CD1c-positive myeloid dendritic cell (primary cell): ENCODE data around the gene BHLHA9.

ENCODE experiments used
- DNase-seq: peaks from one replicate; pipeline ENCODE4 v3.0.0-alpha.2; 2016; ENCODE audit errors: extremely low spot score

BHLHA9 gene

DNA sequence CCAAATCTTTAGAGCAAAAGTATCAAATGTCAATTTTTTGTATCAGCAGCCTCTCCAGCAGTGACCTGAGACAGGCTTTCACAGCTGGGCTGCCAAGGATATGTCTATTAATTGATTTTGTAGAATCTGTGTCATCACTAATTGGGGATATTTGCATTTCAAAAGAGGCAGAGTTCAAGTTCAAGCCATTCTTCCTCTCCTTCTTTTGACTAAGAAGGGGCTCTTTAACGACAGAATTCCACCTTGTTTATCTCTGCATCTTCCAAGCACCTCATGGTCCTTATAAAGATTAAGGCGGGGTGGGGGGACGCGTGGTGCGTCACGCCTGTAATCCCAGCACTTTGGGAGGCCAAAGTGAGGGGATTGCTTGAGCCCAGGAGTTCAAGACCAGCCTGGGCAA lies 15.2 kb upstream of the BHLHA9 start:
- no peak for DNase-seq

DNA sequence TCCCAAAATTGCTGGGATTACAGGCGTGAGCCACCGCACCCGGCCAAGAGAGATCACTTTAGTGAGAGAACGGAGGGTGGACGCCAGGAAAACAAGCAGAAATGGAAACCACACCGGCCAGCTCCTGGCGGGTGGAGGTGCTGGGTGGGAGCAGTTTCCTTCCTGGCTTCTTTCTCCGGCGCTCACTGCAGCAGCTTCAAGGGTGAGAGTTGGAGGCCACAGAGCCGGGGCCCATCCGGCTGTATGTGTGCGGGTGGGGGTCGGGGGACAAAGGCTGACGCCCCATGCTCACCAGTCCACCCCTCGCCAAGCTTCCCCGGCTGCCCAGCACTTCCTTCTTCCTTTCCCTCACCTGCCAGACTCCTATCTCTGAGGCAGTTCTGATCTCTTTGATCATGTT lies 13.5 kb upstream of the BHLHA9 start:
- DNase-seq, result no peak

DNA sequence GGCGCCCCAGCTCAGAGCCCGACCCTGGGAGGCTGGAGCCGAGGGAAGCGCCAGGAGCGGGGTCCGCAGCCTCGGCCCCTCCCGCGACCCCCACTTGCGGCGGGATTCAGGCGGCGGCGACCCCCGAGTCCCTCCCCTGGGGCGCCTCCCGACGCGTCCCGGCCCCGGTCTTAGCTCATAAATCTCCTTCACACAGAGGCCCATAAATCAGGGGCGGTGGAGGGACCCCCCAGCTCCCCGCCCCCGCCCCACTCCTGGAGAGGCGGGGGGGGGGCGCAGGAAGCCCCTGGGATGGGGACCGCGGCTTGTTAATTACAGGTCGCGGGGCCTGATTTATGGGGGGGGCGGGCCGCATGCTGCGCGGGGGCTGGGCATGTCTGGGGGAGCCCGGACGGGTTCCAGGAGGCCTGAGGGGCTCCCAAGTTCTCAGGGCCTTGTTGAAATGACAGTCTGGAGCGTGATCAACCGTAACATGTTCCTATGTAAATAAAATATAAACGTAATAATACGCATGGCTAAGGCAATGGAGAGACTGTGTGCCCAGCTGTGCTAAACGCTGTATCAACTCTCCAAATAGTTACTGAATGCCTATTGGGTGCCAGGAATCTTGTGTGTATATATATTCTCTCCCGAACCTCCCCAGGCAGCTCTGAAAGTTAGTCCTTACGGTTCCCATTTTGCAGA lies 10.0 kb upstream of the BHLHA9 start:
- peak; percentile 21 for DNase-seq

DNA sequence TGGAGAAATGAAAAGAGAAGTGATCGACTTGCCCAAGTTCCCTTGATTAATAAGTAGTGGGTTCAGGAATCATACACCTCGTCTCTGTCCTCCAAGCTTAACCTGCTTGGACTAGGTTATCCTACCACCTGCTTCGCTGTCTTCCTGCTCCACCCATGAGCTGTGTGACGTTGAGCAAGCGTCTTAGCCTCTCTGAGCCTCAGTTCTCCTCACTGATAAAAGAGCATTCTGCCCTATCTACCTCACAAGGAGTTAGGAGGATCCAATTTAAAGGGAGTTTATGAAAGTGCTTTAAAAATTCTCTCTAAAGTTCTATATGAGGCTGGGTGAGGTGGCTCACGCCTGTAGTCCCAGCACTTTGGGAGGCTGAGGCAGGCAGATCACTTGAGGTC lies 9.5 kb upstream of the BHLHA9 start:
- DNase-seq, result no peak

DNA sequence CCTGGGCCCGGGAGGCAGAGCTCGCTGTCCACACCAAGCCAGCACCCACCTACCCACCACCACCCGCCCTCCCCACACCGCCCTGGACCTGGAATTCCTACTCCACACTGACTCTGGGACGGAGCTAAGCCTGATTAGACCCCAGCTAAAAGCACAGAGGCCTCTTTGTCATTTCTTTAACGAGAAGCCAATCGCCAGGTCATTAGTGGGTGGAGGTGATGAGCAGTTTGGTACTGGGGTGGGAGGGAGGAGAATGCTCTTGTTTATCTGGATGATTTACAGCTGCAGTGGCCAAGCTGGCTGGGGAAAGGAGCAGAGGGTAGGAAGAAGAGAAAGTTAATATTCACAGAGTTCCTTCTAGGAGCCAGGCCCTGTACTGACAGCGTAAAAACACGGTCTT lies 6.0 kb upstream of the BHLHA9 start:
- no peak for DNase-seq

DNA sequence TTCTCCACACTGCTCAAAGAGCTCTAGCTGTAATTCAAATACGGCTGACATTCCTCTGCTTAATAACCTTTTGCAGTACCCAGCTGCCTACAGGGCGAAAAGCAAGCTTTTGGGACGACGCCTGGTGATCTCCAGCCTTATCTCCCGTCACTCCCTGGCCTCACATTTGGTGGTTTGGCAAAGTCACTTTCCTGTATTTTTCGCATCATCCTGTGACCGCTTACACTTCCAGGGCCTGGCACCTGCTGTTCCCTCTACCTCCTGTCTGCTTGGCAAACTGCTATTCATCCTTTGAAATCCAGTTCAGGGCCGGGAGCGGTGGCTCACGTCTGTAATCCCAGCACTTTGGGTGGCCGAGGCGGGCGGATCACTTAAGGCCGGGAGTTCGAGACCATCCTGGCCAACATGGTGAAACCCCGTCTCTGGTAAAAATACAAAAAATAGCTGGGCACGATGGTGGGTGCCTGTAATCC lies 2.7 kb upstream of the BHLHA9 start:
- DNase-seq, result no peak

DNA sequence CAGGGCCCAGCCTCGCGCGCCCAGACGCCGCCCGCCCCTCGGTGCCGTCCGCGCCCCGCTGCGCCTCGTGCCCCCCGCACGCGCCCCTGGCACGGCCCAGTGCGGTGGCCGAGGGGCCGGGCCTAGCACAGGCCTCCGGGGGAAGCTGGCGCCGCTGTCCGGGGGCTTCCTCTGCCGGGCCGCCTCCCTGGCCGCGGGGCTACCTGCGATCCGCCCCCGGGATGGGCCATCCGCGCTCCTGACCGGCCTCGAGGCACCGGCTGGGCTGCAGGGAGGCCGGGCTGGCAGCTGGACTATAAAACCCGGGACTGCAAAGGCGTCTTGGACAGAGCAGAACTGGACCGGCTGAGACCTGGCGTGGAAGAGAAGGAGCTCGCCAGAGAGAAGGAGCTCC lies 783 bp downstream of the BHLHA9 start:
- no peak for DNase-seq

DNA sequence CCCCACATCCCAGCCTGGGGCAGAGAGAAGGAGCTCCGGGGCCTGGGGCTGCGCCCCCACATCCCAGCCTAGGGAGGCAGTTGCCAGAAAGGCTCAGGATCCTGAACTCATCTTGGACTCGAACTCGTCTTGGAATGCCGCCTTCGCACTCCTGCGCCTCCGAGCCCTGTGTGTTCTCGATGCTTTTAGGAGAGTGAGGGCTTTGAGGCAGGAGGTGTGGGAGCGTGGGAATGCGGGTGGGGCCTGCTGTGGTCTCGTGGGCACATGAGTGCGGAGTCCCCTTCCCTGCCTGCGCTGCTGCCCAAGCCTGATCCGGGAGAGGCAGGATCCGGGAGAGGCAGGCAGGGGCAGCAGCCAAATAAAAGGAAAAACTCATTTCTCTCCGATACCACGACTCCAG lies 1.2 kb downstream of the BHLHA9 start:
- DNase-seq, result no peak

DNA sequence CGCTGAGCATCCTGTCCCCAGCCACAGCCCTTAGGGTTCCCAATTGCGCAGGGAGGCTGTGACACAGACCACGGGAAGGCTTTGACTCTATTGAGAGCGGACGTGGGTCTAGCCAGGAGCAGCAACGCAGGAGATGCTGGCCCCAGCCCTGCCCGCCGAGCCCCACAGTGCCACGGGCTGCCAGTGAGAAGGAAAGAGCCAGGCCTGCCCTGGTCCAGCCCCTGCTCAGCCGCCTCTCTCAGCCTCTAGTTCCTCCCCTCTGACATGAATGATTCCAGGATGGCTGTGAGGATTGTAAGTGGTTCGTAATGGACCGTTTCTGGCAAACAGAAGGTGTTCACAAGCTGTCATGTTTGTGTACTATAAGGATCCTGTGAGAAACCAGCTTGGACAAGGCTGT lies 2.5 kb downstream of the BHLHA9 start:
- DNase-seq, result no peak

DNA sequence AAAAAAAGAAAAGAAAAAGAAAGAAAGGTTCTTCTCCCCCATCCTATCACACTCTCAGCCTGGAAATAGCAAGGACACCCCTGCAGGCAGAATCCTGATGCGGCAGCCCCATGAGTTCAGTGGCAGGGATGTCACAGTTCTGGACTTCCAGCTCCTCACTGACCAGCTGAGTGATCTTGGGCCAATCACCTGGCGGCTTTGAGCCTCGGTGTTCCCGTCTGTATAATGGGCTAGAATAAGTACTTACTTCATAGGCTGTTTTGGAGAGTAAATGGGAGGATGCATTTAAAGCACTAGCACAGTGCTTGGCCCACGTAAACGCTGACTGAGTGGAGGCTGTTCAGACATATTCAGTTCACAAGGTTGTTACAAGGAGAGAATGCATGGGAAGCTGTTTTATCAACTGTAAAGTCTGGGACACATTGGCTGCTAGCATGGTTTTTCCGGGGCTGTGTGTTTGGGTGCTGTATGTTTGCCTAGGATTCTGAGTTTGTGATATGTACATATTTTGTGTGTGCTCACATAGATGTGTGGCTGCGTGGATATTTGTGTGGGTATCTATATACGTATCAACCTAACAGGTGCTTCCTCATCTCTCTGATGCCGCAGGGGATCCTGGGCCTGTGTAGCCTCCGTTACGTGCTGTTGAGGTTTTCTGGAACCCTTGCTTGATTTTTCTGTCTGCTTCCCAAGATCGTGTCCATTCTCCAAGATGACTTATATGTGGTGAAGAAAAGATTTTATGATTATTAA lies 3.4 kb downstream of the BHLHA9 start:
- no peak for DNase-seq

DNA sequence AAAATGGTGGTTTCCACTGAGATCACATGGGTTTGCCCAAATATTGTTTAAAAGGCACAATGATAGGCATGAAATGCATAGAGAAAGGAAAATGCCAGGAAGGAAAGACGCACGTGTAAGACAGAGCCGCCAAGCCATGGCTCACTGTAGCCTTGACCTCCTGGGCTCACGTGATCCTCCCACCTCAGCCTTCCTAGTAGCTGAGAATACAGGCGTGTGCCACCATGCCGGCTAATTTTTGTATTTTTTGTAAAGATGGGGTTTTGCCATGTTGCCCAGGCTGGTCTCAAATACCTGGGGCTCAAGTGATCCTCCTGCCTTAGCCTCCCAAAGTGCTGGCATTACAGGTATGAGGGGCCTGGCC lies 4.0 kb downstream of the BHLHA9 start:
- no peak for DNase-seq

DNA sequence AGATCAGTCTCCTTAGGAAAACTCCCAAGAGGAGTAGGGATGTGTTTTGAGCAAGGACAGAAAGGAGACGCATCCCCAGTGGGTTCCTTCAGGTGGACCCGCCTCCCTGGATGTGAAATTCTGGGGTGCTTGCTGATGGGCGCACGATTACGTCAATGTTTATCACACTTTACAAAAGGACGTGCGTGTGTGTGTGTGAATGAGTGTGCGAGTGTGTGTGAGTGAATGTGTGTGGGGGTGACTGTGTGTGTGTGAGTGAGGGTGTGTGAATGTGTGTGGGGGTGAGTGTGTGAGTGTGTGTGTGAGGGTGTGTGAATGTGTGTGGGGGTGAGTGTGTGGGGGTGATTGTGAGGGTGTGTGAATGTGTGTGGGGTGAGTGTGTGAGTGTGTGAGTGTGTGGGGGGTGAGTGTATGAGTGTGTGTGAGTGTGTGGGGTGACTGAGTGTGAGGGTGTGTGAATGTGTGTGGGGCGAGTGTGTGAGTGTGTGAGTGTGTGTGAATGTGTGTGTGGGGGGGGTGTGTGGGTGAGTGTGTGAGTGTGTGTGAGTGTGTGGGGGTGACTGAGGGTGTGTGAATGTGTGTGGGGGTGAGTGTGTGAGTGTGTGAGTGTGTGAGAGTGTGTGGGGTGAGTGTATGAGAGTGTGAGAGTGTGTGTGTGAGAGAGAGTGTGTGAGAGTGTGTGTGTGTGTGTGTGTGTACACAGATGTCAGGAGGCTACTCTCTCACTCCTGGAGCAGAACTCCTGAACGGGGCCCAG lies 5.1 kb downstream of the BHLHA9 start:
- DNase-seq, result no peak

DNA sequence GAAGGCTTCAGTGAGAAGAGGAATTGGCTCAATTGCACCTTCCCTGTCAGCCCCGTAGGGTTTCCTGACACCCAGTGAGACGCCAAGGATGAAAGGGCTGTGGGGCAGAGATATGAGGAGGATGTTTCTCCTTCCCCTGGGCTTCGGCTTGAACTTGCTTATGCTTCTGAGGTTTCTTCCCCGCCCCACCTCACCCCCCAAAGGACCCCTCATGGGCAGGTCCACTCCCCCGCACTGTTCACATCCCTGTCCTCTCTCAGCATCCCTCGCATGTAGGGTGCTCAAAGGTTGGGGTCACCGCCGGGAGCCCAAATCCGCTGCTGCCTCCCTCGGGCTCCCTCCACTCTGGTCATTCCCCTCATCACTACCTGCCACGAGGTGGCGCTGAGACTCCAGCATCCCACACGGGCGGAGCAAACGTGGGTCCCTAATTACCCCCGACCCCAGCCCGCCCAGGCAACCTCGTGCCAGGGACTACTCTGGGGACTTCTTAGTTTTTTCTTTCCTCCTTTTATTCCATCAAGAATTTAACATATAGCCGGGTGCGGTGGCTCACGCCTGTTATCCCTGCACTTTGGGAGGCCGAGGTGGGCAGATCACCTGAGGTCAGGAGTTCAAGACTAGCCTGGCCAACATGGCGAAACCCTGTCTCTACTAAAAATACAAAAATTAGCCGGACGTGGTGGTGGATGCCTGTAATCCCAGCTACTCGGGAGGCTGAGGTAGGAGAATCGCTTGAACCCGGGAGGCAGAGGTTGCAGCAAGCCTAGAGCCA lies 5.9 kb downstream of the BHLHA9 start:
- peak; percentile 71 for DNase-seq

DNA sequence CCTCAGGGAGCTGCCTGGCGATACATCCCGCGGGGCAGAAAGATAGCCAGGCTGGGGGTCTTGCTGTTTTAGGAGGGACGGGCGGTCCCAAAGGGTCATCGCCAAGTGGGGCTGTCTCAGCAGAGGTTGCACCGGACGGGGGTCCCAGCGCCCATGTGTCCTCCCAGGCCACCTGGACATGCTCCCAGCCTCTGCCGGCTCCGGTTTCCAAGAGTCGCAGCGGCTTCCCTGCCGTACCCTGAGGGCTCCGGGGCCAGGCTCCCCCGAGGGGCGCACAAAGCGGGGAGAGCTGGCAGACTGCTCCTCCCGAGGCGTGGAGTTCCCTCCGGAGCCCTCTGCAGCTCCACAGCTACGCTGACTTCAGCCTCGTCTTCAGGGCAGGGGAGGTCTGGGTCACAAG lies 10.4 kb downstream of the BHLHA9 start:
- no peak for DNase-seq

DNA sequence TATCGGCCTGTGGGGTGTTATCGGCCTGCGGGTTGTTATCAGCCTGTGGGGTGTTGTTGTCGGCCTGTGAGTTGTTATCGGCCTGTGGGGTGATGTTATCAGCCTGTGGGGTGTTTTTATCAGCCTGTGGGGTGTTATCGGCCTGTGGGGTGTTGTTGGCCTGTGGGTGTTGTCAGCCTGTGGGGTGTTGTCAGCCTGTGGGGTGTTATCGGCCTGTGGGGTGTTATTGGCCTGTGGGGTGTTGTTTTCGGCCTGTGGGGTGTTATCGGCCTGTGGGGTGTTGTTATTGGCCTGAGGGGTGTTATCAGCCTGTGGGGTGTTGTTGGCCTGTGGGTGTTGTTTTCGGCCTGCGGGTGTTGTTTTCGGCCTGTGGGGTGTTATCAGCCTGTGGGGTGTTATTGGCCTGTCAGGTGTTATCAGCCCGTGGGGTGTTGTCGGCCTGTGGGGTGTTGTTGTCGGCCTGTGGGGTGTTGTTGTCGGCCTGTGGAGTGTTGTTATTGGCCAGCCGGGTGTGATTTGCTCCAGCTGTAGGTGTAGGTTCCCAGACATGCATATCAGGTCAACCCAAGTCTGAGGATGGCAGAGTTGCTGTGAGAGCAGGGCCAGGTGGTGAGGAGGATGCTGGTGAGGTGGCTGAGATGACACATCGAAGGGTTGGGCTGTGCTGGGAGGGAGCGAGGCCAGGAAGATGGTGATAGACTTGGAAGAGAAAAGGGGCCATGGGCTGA lies 16.3 kb downstream of the BHLHA9 start:
- DNase-seq, result no peak

DNA sequence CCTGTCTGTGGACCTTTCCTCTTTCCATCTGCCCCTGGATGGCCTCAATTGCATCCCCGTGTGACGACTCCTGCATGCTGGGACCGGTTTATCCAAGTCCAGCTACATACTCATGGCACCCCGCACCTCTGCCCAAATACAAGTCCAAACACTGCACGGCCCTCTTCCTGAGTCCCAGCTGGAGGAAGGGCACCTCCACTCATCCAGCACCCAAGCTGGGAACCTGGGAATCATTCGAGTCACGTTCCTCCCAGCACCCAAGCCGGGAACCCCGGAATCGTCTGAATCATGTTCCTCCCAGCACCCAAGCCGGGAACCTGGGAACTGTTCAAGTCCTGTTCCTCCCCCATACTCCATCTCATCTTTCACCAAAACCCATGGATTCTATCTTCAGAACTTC lies 19.5 kb downstream of the BHLHA9 start:
- DNase-seq, result no peak

DNA sequence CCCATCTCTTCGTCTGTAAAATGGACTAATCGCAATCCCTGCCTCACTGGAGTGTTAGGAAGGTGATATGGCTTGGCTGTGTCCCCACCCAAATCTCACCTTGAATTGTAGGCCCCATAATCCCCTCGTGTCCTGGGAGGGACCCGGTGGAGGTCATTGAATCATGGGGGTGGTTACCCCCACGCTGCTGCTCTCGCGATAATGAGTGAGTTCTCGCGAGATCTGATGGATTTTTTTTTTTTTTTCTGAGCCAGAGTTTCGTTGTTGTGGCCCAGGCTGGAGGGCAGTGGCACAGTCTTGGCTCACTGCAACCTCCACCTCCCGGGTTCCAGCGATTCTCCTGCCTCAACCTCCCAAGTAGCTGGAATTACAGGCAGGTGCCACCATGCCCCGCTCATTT lies 20.4 kb downstream of the BHLHA9 start:
- no peak for DNase-seq

DNA sequence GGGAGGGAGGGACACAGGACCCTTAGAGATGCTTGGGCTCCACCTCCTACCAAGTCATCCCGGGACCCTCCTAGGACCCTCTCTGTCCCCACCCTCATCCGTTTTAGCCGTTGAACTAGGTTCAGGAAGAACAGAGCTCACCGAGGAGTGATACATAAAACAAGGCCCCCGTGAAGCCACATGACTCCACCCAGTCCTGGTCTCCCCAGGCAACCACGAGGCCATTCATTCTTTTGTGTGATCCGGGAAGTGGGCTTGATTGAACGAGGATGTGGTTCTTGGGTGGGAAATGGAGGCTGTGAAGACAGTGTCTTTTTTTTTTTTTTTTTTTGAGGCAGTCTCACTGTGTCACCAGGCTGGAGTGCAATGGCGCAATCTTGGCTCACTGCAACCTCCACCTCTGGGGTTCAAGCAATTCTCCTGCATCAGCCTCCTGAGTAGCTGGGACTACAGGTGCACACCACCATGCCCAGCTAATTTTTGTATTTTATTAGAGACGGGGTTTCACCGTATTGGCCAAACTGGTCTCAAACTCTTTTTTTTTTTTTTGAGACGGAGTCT lies 24.0 kb downstream of the BHLHA9 start:
- DNase-seq, result peak; percentile 72

DNA sequence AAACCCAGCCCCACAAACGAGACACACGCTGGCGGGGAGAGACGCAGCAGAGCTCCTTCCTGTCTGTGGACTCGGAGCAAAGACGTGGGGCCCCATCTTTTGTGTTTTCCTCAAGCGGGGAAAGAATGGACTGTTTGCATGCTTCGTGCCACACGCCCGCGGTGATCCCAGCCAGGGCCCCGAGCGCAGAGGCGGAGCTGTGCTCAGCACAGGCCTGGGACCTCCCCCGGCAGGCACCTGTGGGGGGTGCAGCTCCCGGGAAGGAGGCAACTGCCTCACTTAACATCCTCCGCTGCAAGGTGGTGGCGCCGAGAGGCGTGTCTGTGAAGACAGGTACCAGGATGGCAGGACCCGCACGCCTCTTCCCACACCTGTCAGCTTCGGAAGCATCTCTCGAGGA lies 28.4 kb downstream of the BHLHA9 start:
- no peak for DNase-seq

DNA sequence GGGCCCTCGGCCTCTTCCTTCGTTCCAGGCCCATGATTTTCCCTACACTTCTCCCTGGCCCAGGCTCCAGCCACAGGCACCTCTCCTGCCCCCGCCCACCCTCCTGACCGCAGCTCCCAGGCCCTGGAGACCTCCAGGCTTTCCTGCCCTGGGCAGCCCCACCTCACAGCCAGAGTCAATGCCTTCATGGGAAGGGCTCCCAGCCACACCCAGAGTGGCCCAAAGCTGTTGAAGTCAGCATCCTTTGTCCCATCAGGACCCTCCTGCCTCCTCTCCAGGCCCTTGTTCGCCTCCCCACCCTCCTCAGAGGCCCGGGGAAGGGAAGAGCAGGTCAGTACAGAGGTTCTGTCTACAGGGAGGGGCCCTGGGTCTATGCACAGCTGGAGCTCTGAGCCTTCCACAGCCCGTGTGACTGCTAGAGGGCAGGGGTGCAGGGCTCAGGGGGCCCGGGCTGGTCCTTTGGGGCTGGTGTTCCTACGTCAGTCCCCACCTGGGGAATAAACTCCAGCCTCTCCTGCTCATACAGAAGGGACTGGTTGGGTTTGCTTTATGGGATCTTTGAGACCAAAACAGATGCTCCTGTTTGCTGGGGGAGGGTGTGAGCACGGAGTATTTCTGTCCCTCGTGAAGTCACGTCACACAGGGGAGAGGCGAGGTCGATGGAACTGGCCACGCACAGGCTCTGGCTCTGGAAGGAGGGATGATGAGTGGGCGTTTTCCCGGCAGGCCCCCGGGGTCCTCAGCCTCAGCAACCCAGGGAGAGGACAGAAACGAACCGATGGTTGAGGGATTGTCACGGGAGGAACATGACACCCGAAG lies 29.5 kb downstream of the BHLHA9 start:
- no peak for DNase-seq
